Measurements from ENCODE around the gene MBOAT1. TPM values are rescaled to one million over a fixed set of nuclear protein-coding genes. Genes with fewer than 3 reads are reported as not detected.

The MBOAT1 gene
- total RNA-seq, 1 experiment from 2014 or later = 9.9 TPM

DNA sequence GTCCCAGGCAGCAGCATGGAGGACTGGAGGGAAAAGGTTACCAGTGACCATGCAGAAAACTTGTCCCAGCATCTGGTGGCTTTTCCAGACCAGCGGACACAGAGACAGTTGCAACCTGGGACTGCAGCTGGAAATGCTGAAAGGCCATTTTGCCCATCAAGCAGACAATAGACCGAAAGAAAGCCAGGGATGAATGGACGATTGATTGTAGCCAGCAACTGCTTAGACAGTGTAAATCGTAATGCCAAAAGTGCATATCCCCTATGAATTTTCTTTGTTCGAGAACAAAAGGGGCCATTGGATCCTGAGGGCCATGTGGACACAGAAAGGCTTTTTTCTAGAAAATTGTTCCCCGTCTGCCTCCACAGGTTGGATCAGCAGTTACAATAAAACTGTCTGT lies 115.7 kb downstream of the MBOAT1 start:
- H3K9me3 Mint-ChIP-seq = no peaks in the 10 kb centered on the region
- H3K4me3 Mint-ChIP-seq = no peak overlapping the region
- no peak for DNase-seq
- Histone ChIP-seq H2BK15ac (ENCODE audit: low read depth, low read length) (no peak overlapping the region), H3K14ac (ENCODE audit: insufficient read depth, low read length) (no peak overlapping the region), H3K79me2 (ENCODE audit: insufficient read depth, low read length) (no peaks in the 10 kb centered on the region), H3K27ac (ENCODE audit: insufficient read length, low read depth, low read length) (no peak overlapping the region), H4K20me1 (ENCODE audit: control insufficient read depth, insufficient read depth, insufficient read length) (no peaks in the 10 kb centered on the region), H3K18ac (ENCODE audit: insufficient read length, low read depth, low read length) (no peak overlapping the region), H2AK5ac (ENCODE audit: insufficient read length, low read length) (no peak overlapping the region), H2AFZ (ENCODE audit: low read length) (no peak overlapping the region), H3K9me3 (ENCODE audit: control insufficient read depth, low read depth, low read length) (no peaks in the 10 kb centered on the region), H2BK12ac (ENCODE audit: insufficient read length, low read depth, low read length) (no peak overlapping the region), H3K4ac (ENCODE audit: low read depth, low read length) (no peak overlapping the region), H4K5ac (ENCODE audit: insufficient read length, low read depth, low read length) (no peak overlapping the region), H4K8ac (replicated peaks; ENCODE audit: insufficient read length, low read depth, low read length) (no peak overlapping the region), H2BK5ac (ENCODE audit: insufficient read length, low read length) (no peak overlapping the region), H3K23me2 (ENCODE audit: insufficient read length, low read depth, low read length, poor library complexity, severe bottlenecking) (no peaks in the 10 kb centered on the region), H2BK120ac (ENCODE audit: low read depth, low read length, poor library complexity, severe bottlenecking) (no peak overlapping the region), H3K4me2 (ENCODE audit: insufficient read depth, insufficient read length, low read length) (no peak overlapping the region), H2BK20ac (ENCODE audit: low read depth, low read length, poor library complexity, severe bottlenecking) (no peak overlapping the region), H3K27me3 (ENCODE audit: insufficient read depth, low read length) (no peaks in the 10 kb centered on the region), H4K91ac (ENCODE audit: insufficient read length, low read depth, low read length) (no peak overlapping the region), H3K79me1 (ENCODE audit: insufficient read depth, low read depth, low read length, poor library complexity, severe bottlenecking) (no peaks in the 10 kb centered on the region), H3K9ac (ENCODE audit: extremely low read depth, insufficient read length, low read length) (no peak overlapping the region), H3K4me1 (ENCODE audit: insufficient read depth, low read length) (no peaks in the 10 kb centered on the region; the same call in 1 of the 2 replicates), H3K56ac (ENCODE audit: insufficient read length, low read depth, low read length) (no peak overlapping the region), H3K23ac (ENCODE audit: insufficient read length, low read depth, low read length) (no peak overlapping the region), H3T11ph (ENCODE audit: low read length) (no peak overlapping the region)
- TF ChIP-seq, protein P1, sequence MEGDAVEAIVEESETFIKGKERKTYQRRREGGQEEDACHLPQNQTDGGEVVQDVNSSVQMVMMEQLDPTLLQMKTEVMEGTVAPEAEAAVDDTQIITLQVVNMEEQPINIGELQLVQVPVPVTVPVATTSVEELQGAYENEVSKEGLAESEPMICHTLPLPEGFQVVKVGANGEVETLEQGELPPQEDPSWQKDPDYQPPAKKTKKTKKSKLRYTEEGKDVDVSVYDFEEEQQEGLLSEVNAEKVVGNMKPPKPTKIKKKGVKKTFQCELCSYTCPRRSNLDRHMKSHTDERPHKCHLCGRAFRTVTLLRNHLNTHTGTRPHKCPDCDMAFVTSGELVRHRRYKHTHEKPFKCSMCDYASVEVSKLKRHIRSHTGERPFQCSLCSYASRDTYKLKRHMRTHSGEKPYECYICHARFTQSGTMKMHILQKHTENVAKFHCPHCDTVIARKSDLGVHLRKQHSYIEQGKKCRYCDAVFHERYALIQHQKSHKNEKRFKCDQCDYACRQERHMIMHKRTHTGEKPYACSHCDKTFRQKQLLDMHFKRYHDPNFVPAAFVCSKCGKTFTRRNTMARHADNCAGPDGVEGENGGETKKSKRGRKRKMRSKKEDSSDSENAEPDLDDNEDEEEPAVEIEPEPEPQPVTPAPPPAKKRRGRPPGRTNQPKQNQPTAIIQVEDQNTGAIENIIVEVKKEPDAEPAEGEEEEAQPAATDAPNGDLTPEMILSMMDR (conservative IDR thresholded peaks at IDR 0.05) = no peak
- H3K4me1 Mint-ChIP-seq = peaks cover 27 to 28% of the 10 kb centered on the region in 2 experiments
- H3K27ac Mint-ChIP-seq = no peak overlapping the region
- no peaks in the 10 kb centered on the region for H3K27me3 Mint-ChIP-seq (ENCODE audit: low read depth)
- 0 out of 7 replicates have a peak, but pooled peaks cover 0 to 4% (median 0%) of the 10 kb centered on the region in 3 experiments for H3K36me3 Mint-ChIP-seq (ENCODE audit: insufficient read depth in 1 of 3, low read depth in 3 of 3)
- WGBS (ENCODE audit: extremely low coverage, insufficient read length, low lambda C conversion rate) = no CpG with 5 or more reads among the region's 6 CpGs
